T-cell (primary cell): Measurements from ENCODE around the gene FIBP. TPM values are rescaled to one million over a fixed set of nuclear protein-coding genes. Genes with fewer than 3 reads are reported as not detected.

Experiments used
- ATAC-seq, 4 experiments: fragments of 200-7000 bp in 3 of 4; fragments of 150-1000 bp in 1 of 4; cut with Tn5 transposase; replicated peaks in 1 of 4; 1 replicate in 3 of 4; 2 replicates in 1 of 4; pipeline ENCODE4 v1.10.0; 2021; ENCODE audit warnings: moderate library complexity in 3 of 4, mild to moderate bottlenecking in 2 of 4, moderate number of reproducible peaks in 1 of 4
- CTCF ChIA-PET, 2 donors: fragments of 300-600 bp; sonication (Branson Sonifier 250); formaldehyde crosslinking; loops; one replicate each; lab custom pipeline; 2022; ENCODE audit warnings: antibody characterized with exemption in 2 of 2; lab: Charles Lee
- POLR2A ChIA-PET, 2 donors: fragments of 300-600 bp; sonication (Branson Sonifier 250); formaldehyde crosslinking; loops; one replicate each; lab custom pipeline; 2022; ENCODE audit warnings: antibody characterized with exemption in 2 of 2; lab: Charles Lee
- DNase-seq, 35 experiments: peaks; one replicate each; pipeline versions ENCODE4 v3.0.0 to v3.0.0-alpha.2; 2013 to 2023
- H3K27ac ChIP-seq: one replicate; pipeline ENCODE4 v1.5.1; 2013; ENCODE audit warnings: low read length
- H3K27me3 ChIP-seq, 2 experiments: replicated peaks in 1 of 2; 1 replicate in 1 of 2; 2 replicates in 1 of 2; pipeline versions ENCODE4 v1.6.1 to v1.7.0; 2013; ENCODE audit warnings: low read length in 1 of 2, mixed read lengths in 1 of 2; ENCODE audit not compliant: control insufficient read depth in 2 of 2, insufficient read depth in 2 of 2; ENCODE audit errors: extremely low read depth in 1 of 2
- H3K36me3 ChIP-seq, 2 donors: 1 replicate in 1 of 2; 2 replicates in 1 of 2; pipeline versions ENCODE4 v1.6.1 to v1.7.0; 2013; ENCODE audit warnings: low read length in 1 of 2; ENCODE audit not compliant: control insufficient read depth in 2 of 2, insufficient read depth in 1 of 2; ENCODE audit errors: extremely low read depth in 1 of 2
- H3K4me1 ChIP-seq, 2 experiments: 1 replicate in 1 of 2; 2 replicates in 1 of 2; pipeline versions ENCODE4 v1.6.1 to v1.7.0; 2013; ENCODE audit warnings: low read length in 2 of 2, mixed read lengths in 1 of 2; ENCODE audit not compliant: insufficient read depth in 2 of 2, control insufficient read depth in 1 of 2; ENCODE audit errors: extremely low read depth in 1 of 2
- H3K4me3 ChIP-seq, 2 donors: 1 replicate in 1 of 2; 2 replicates in 1 of 2; pipeline versions ENCODE4 v1.5.1 to v1.7.0; 2013; ENCODE audit warnings: mild to moderate bottlenecking in 2 of 2, low read length in 1 of 2, moderate library complexity in 1 of 2; ENCODE audit not compliant: control insufficient read depth in 1 of 2; ENCODE audit errors: extremely low read depth in 1 of 2
- H3K9me3 ChIP-seq: 2 replicates; pipeline ENCODE4 v1.7.0; 2013
- H3K27ac Mint-ChIP-seq, 2 donors: one replicate each; pipeline ENCODE4 v1.8.0; 2020 to 2021; ENCODE audit warnings: mild to moderate bottlenecking in 2 of 2, mixed read lengths in 2 of 2
- H3K27me3 Mint-ChIP-seq, 2 donors: one replicate each; pipeline ENCODE4 v1.8.0; 2021 to 2022; ENCODE audit warnings: mixed read lengths in 2 of 2
- H3K36me3 Mint-ChIP-seq: one replicate; pipeline ENCODE4 v1.8.0; 2021; ENCODE audit warnings: mixed read lengths
- H3K4me1 Mint-ChIP-seq, 3 donors: one replicate each; pipeline ENCODE4 v1.8.0; 2020 to 2022; ENCODE audit warnings: mixed read lengths in 3 of 3, mild to moderate bottlenecking in 1 of 3
- H3K4me3 Mint-ChIP-seq, 3 donors: one replicate each; pipeline ENCODE4 v1.8.0; 2020 to 2022; ENCODE audit warnings: mild to moderate bottlenecking in 3 of 3, mixed read lengths in 3 of 3, moderate library complexity in 3 of 3
- H3K9me3 Mint-ChIP-seq, 3 donors: one replicate each; pipeline ENCODE4 v1.8.0; 2020 to 2022; ENCODE audit warnings: mixed read lengths in 3 of 3
- WGBS: methylation state at CpG from one replicate; pipeline ENCODE4 v1.1.5; 2013; ENCODE audit warnings: missing lambda C conversion rate; ENCODE audit not compliant: insufficient coverage; 5-methylcytosine and 5-hydroxymethylcytosine counted together
- total RNA-seq, 35 experiments: library from RNA in 6 of 35; stranded (reverse) in 6 of 35; fragments of 120-200 nt in 1 of 35; gene quantifications; one replicate each; pipeline versions ENCODE4 v1.2.1 to v1.2.4 and lab custom pipeline; 2013 to 2026

The FIBP gene
- total RNA-seq, 5 donors from 2014 or later (not counting 1 experiment from before 2014, with no cell fraction given) = 30.2 to 47.1 (median 39.2) TPM

DNA sequence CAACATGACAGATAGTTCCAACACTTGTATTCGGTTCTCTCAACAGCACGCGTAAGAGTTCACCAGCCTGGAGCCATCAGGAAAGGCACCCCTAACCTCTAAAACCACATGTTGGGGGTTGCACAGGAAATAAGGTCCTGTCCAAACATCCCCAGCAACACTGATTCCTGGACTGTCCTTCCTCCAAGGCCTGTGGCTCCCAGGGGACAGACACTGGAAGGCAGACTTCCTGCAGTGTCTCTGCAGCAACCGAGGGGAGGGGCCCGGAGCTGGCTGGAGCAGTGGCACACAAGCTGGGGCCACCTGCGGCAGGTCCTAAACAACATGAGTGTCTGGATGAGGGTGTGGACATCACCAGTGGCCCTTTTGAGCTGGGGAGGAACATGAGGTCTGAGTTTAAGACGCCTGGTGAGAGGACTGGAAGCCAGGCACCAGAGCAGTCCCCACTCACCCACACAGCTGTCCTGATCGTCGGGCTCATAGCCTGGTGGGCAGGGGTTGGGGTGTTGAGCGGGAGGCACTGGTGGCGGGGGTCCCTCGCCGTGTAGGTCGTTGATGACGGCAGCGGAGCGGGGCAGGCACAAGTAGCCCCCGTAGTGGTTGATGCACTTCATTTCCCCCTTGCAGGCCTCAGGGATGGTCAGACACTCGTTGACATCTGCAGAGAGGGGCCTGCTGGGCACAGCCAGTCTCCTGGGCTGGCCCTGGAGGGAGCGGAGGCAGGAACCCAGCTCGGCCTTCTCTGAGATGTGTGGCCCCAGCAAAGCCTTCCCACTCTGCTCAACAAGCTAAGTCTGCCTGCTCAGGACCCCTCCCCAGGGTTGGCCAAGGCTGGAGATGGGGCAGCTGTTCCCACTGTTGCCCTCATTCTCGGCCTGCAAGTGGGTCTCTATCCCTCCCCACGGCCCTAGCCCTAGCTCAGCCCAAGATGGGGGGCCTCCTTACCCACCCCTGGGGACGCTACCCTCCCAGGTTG lies 17.3 kb downstream of the FIBP start:
- peaks cover 16 to 28% (median 20%) of the 10 kb centered on the region in 3 donors for H3K4me1 Mint-ChIP-seq
- H3K36me3 Mint-ChIP-seq = no peaks in the 10 kb centered on the region
- peak overlapping the region; percentile 9 to 49 (median 13) for H3K4me3 Mint-ChIP-seq
- ChIA-PET POLR2A (interaction anchor here in 1 of 2 donors (0.6 to 1.3 kb wide), 2 partner anchors 91 to 140 kb away, joined by 4 to 7 read pairs; partner anchors contain the start of gene SART1), CTCF (interaction anchor here (0.5 to 1.4 kb wide), 4 partner anchors 11 to 1095 kb away, joined by 3 to 12 read pairs (median 3); partner anchors contain the start of gene MUS81 (in 1 of the 2))
- H3K9me3 ChIP-seq = no peaks in the 10 kb centered on the region
- peaks cover 1 to 14% of the 10 kb centered on the region in 2 donors for H3K36me3 ChIP-seq
- peaks cover 5 to 39% of the 10 kb centered on the region in 2 experiments for H3K4me1 ChIP-seq
- H3K27ac ChIP-seq = no peak overlapping the region
- no peaks in the 10 kb centered on the region for H3K9me3 Mint-ChIP-seq
- DNase-seq (no peak), ATAC-seq (no peak)
- H3K27me3 Mint-ChIP-seq = no peaks in the 10 kb centered on the region
- H3K4me3 ChIP-seq = no peak overlapping the region
- H3K27ac Mint-ChIP-seq = peak overlapping the region; percentile 46 to 61
- peaks cover 0 to 7% of the 10 kb centered on the region in 2 experiments for H3K27me3 ChIP-seq
- 64% methylated on average over 16 of the region's 24 CpGs for WGBS

DNA sequence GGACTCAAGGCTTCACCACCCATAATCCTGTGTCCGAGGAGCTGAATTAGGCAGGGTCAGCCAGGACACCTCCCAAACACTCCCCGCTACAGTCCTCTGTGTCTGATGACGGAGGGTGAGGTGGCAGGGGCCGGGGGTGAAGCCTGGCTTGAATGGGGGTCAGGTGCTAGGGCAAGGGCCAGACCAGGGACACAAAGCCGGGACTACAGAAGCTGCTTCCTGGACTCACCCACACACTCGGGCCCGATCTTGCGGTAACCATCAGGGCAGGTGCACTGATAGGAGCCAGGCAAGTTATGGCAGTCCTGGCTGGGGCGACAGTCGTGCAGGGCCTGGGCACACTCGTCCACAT lies 18.0 kb downstream of the FIBP start:
- POLR2A ChIA-PET = no interaction called here
- no peaks in the 10 kb centered on the region for H3K9me3 ChIP-seq
- Mint-ChIP-seq H3K4me3 (no peak overlapping the region), H3K27ac (peak overlapping the region; percentile 46 to 52), H3K9me3 (no peaks in the 10 kb centered on the region), H3K27me3 (no peaks in the 10 kb centered on the region), H3K4me1 (peaks cover 16 to 28% (median 20%) of the 10 kb centered on the region in 3 donors), H3K36me3 (peaks cover 1% of the 10 kb centered on the region)
- DNase-seq (no peak), ATAC-seq (no peak)
- CTCF ChIA-PET = interaction anchor here (1.4 to 1.8 kb wide), 2 partner anchors 10 to 11 kb away, joined by 3 to 5 read pairs; partner anchors contain the start of gene MUS81 (in 1 of the 2)
- peaks cover 8 to 20% of the 10 kb centered on the region in 2 donors for H3K36me3 ChIP-seq
- H3K27me3 ChIP-seq = peaks cover 0 to 7% of the 10 kb centered on the region in 2 experiments
- no peak overlapping the region for H3K27ac ChIP-seq
- no peak overlapping the region for H3K4me3 ChIP-seq
- peaks cover 5 to 39% of the 10 kb centered on the region in 2 experiments for H3K4me1 ChIP-seq
- 59% methylated on average over 7 of the region's 11 CpGs for WGBS

DNA sequence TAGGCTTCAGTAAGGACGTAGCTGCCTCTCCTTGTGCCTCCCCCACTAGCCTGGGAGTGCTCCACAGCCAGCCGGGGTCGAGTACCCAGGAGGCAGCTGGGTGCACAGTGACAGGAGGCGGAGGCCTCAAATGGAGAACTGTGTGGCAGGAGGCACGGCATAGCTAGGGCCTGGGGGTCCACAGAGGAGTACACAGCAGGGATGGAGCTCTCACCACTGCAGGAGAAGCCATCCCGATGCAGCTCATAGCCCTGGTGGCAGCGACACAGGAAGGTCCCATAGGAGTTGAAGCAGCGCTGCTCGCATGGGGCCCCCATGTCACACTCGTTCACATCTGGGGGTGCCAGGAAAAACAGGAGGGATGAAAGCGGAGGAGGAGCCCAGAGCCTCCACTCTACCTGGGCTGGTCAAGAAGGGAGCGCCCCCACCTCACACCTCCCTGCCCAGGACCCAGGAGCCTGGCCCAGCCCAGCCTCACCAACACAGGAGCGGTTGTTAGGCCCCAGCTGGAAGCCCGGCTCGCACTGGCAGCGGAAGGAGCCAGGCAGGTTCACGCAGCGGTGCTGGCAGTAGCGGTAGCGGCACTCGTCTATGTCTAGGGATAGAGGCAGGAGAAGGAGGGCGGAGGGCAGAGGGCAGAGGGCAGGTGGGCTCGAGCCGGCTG lies 18.5 kb downstream of the FIBP start:
- ChIA-PET CTCF (interaction anchor here (0.7 to 1.8 kb wide), 3 partner anchors 10 to 17 kb away, joined by 3 to 5 read pairs (median 3); partner anchors contain the start of gene MUS81 (in 1 of the 2)), POLR2A (interaction anchor here (0.5 to 1.2 kb wide), 2 partner anchors 10 to 103 kb away, joined by 3 to 4 read pairs; no protein-coding TSS in a partner anchor)
- Mint-ChIP-seq H3K27me3 (no peaks in the 10 kb centered on the region), H3K4me1 (peaks cover 16 to 30% (median 20%) of the 10 kb centered on the region in 3 donors), H3K27ac (peak overlapping the region in 1 of 2 donors; percentile 34), H3K36me3 (peaks cover 5% of the 10 kb centered on the region), H3K9me3 (no peaks in the 10 kb centered on the region), H3K4me3 (no peak overlapping the region)
- ATAC-seq = no peak
- Histone ChIP-seq H3K4me3 (no peak overlapping the region), H3K36me3 (peaks cover 13 to 26% of the 10 kb centered on the region in 2 donors), H3K27ac (no peak overlapping the region), H3K27me3 (peaks cover 0 to 7% of the 10 kb centered on the region in 2 experiments), H3K4me1 (peaks cover 5 to 39% of the 10 kb centered on the region in 2 experiments), H3K9me3 (no peaks in the 10 kb centered on the region)
- no peak for DNase-seq
- WGBS = 82% methylated on average over 14 of the region's 24 CpGs

DNA sequence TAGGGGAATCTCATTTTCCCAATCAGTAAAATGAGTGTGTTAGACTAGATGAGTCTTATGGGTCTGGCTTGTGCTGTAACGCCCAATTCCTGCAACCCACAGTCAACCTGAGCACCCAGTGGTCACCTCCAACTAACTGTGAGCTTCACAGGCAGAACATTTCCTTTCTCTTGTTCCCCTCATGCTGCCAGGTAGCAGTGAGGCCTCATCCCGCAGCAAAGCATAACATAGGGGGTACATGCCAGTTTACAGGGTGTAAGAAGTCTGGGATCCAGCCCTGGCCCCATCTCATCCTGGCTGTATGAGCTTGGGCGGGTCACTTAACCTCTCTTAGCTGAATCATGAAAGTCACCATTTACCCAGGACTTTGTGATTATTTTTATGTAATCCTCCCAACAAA lies 19.4 kb downstream of the FIBP start:
- peak overlapping the region in 1 of 2 donors; percentile 44 for H3K27ac Mint-ChIP-seq
- WGBS = no CpG with 5 or more reads among the region's 3 CpGs
- H3K4me3 Mint-ChIP-seq = no peak overlapping the region
- H3K27me3 Mint-ChIP-seq = no peaks in the 10 kb centered on the region
- peaks cover 8% of the 10 kb centered on the region for H3K36me3 Mint-ChIP-seq
- DNase-seq = no peak
- ChIA-PET POLR2A (interaction anchor here (0.5 to 1.2 kb wide), 2 partner anchors 10 to 103 kb away, joined by 3 to 4 read pairs; no protein-coding TSS in a partner anchor), CTCF (interaction anchor here (1.0 to 1.8 kb wide), 3 partner anchors 9 to 10 kb away, joined by 3 to 5 read pairs (median 4); partner anchors contain the start of gene MUS81 (in 2 of the 2))
- Histone ChIP-seq H3K36me3 (peaks cover 18 to 34% of the 10 kb centered on the region in 2 donors), H3K4me1 (peaks cover 5 to 34% of the 10 kb centered on the region in 2 experiments), H3K27ac (no peak overlapping the region), H3K9me3 (no peaks in the 10 kb centered on the region), H3K27me3 (peaks cover 0 to 7% of the 10 kb centered on the region in 2 experiments), H3K4me3 (no peak overlapping the region)
- no peaks in the 10 kb centered on the region for H3K9me3 Mint-ChIP-seq
- peaks cover 16 to 28% (median 20%) of the 10 kb centered on the region in 3 donors for H3K4me1 Mint-ChIP-seq
- ATAC-seq = no peak

DNA sequence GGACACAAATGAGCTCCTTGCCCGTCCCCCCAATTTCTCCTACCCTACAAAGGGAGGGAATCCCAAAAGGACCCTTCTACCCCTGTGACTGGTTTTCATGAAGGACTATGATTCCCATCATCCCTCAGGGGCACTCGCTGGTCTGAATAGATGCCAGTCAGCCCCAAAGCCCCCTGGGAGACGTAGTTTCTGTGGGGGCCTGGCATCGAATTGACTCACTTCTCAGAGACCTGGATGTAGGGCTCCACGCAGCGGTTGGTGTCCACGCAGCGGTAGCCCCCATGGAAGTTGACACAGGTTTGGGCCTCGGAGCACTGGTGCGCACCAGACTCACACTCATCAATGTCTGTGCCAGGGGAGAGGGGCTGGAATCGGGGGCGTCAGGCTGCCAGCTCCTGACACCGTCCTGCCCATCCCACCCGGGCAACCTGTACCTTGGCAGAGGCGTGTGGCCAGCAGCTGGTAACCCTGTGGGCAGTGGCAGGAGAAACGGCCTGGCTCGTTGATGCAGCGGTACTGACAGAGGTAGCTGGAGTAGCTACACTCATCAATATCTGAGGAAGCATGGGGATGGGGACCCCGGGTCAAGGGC lies 20.1 kb downstream of the FIBP start:
- Mint-ChIP-seq H3K36me3 (peaks cover 8% of the 10 kb centered on the region), H3K27me3 (no peaks in the 10 kb centered on the region), H3K4me1 (peaks cover 13 to 25% (median 16%) of the 10 kb centered on the region in 3 donors), H3K4me3 (no peak overlapping the region), H3K9me3 (no peaks in the 10 kb centered on the region), H3K27ac (no peak overlapping the region)
- 91% methylated on average over 15 of the region's 19 CpGs for WGBS
- ChIA-PET CTCF (interaction anchor here (1.0 to 1.8 kb wide), 3 partner anchors 8 to 24 kb away, joined by 3 to 5 read pairs (median 4); partner anchors contain the start of gene MUS81 (in 2 of the 2)), POLR2A (no interaction called here)
- Histone ChIP-seq H3K4me3 (no peak overlapping the region), H3K36me3 (peaks cover 22 to 42% of the 10 kb centered on the region in 2 donors), H3K4me1 (peaks cover 4 to 30% of the 10 kb centered on the region in 2 experiments), H3K9me3 (no peaks in the 10 kb centered on the region), H3K27me3 (peaks cover 0 to 7% of the 10 kb centered on the region in 2 experiments), H3K27ac (no peak overlapping the region)
- peak in 6 of 35 experiments; percentile 31 to 53 (median 39) for DNase-seq
- peak; percentile 40 to 77 (median 42) for ATAC-seq
